Stomach (tissue), 4 donors: ENCODE results near the gene CEP70.

Experiments used
- POLR2A ChIP-seq, 4 donors: fragments of 450-650 bp; IDR thresholded peaks; one replicate each; pipeline ENCODE4 v1.6.1; 2016; ENCODE audit warnings: antibody characterized with exemption in 4 of 4, control low read depth in 2 of 4, mild to moderate bottlenecking in 1 of 4, moderate library complexity in 1 of 4
- POLR2AphosphoS5 ChIP-seq, 3 donors: sonication (generic); formaldehyde crosslinking; IDR thresholded peaks; one replicate each; pipeline ENCODE4 v1.6.1; 2016; ENCODE audit warnings: antibody characterized with exemption in 3 of 3
- TF ChIP-seq, protein P1 (sequence below), 7 experiments: fragments of 450-650 bp in 4 of 7; fragments of 200-600 bp in 3 of 7; sonication (generic) in 3 of 7; IDR thresholded peaks; one replicate each; pipeline ENCODE4 v1.5.1; 2016 to 2019; ENCODE audit warnings: antibody characterized with exemption in 7 of 7, control low read depth in 2 of 7, mild to moderate bottlenecking in 1 of 7

DNA sequence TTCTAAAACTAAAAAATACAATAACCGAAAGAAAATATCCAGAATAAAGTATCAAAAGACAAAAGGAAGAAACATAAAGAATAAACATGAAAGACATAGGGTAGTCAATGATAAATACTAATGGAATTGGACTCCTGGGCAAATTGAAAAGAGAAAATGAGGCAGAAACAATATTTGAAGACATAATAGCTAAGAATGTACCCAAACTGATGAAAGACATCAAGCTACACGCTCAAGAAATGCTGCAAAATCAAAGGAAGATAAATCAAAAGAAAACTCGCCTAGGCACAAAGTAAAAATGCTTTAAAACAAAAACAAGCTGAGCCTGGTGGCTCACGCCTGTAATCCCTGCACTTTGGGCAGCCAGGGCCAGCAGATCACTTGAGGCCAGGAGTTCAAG lies 34.9 kb downstream of the CEP70 start:
- no peak for TF ChIP-seq POLR2A (IDR thresholded peaks at IDR 0.05)
- TF ChIP-seq, protein P1, sequence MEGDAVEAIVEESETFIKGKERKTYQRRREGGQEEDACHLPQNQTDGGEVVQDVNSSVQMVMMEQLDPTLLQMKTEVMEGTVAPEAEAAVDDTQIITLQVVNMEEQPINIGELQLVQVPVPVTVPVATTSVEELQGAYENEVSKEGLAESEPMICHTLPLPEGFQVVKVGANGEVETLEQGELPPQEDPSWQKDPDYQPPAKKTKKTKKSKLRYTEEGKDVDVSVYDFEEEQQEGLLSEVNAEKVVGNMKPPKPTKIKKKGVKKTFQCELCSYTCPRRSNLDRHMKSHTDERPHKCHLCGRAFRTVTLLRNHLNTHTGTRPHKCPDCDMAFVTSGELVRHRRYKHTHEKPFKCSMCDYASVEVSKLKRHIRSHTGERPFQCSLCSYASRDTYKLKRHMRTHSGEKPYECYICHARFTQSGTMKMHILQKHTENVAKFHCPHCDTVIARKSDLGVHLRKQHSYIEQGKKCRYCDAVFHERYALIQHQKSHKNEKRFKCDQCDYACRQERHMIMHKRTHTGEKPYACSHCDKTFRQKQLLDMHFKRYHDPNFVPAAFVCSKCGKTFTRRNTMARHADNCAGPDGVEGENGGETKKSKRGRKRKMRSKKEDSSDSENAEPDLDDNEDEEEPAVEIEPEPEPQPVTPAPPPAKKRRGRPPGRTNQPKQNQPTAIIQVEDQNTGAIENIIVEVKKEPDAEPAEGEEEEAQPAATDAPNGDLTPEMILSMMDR (IDR thresholded peaks at IDR 0.05): no peak
- TF ChIP-seq POLR2AphosphoS5 (IDR thresholded peaks at IDR 0.05): no peak
